ENCODE measurements around the gene MRPL48. TPM values are rescaled to one million over a fixed set of nuclear protein-coding genes. Genes with fewer than 3 reads are reported as not detected.

Gene MRPL48
- total and polyA plus RNA-seq, 7 donors = 23.8 to 35.2 (median 26.4) TPM

DNA sequence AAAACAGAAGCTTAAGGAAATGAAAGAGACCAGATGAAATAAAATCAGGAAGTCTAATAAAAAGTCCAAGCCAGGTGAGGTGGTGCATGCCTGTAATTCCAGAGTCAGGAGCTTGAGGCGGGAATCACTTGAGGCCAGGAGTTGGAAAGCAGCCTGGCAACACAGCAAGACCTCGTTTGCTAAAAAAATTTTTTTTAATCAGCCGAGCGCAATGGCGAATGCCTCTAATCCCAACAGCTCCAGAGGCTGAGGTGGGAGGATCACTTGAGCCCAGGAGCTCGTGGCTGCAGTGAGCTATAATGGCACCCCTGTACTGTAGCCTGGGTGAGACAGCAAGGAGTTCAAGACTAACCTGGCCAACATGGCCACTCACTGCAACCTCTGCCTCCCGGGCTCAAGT, 34.8 kb upstream of the MRPL48 start:
- no peak overlapping the region for H3K27ac ChIP-seq
- DNase-seq = no peak
- H3K9me3 ChIP-seq = no peaks in the 10 kb centered on the region
- H3K4me1 ChIP-seq = peaks cover 22% of the 10 kb centered on the region
- no peaks in the 10 kb centered on the region for H3K27me3 ChIP-seq (ENCODE audit: insufficient read depth in 3 of 3, low read length in 2 of 3)
- WGBS, 3 donors = 48 to 73% (median 50%) methylated on average over 7 of the region's 7 CpGs
- H3K36me3 ChIP-seq (ENCODE audit: insufficient read depth in 1 of 2, low read depth in 1 of 2) = no peaks in the 10 kb centered on the region
- intact Hi-C loops (cut with DNase I) = no loop called here
- ATAC-seq = no peak
- no peak for TF ChIP-seq CTCF (IDR thresholded peaks at IDR 0.05)
- H3K4me3 ChIP-seq = no peak overlapping the region

DNA sequence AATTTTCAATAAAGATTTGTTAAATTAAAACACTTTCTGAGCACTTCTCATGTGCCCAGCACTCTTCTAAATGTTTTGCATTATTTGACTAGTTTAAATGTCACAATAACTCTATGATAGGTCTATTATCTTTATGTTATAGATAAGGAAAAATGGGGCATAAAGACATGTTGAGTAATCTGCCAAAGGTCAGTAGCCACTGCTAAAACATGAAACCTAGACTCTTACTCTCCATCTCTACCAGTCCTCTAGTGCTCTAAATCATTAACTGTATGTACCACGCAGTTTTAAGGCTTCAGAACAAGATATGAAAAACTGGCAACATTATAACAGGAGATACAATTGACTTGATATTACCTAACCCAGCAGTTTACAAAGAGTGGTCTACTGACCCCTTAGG, 33.7 kb upstream of the MRPL48 start:
- ATAC-seq (no peak), DNase-seq (no peak)
- no peak overlapping the region for H3K4me3 ChIP-seq
- intact Hi-C loops (cut with DNase I) = no loop called here
- 96 to 100% (median 97%) methylated on average over 1 of the region's 1 CpG for WGBS, 3 donors
- TF ChIP-seq CTCF (IDR thresholded peaks at IDR 0.05) = no peak
- no peaks in the 10 kb centered on the region for H3K36me3 ChIP-seq (ENCODE audit: insufficient read depth in 1 of 2, low read depth in 1 of 2)
- H3K27me3 ChIP-seq (ENCODE audit: insufficient read depth in 3 of 3, low read length in 2 of 3) = no peaks in the 10 kb centered on the region
- peaks cover 32% of the 10 kb centered on the region for H3K4me1 ChIP-seq
- no peaks in the 10 kb centered on the region for H3K9me3 ChIP-seq
- no peak overlapping the region for H3K27ac ChIP-seq

- intact Hi-C loops (cut with DNase I) = no loop called here
- H3K4me1 ChIP-seq = peaks cover 38% of the 10 kb centered on the region
- ATAC-seq = no peak
Measured at GRCh38 chr11:73755670-73756069, 32.0 kb upstream of the MRPL48 start.

DNA sequence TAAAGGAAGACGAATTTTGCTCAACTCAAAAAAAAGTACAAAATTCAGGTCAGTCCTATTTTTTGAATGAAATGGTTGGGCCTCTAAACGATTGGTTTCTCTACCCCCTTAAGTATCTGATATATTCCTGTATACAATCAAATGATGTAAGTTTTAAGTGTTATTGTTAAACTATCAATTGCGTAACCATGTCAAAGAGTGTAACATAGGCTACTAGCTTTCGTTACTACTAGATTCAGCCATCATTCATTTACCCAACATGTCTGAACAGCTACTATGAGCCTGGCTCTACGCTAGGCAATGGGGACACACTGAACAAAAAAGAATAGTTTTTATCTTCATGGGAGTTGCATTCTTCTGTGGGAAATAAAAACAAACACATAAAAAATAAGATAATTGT, 30.1 kb upstream of the MRPL48 start:
- ATAC-seq = no peak
- Histone ChIP-seq H3K4me1 (peaks cover 25% of the 10 kb centered on the region), H3K36me3 (ENCODE audit: insufficient read depth in 1 of 2, low read depth in 1 of 2) (no peaks in the 10 kb centered on the region), H3K27ac (no peak overlapping the region), H3K9me3 (no peaks in the 10 kb centered on the region), H3K4me3 (no peak overlapping the region), H3K27me3 (ENCODE audit: insufficient read depth in 3 of 3, low read length in 2 of 3) (no peaks in the 10 kb centered on the region)
- intact Hi-C loops (cut with DNase I) = no loop called here
- DNase-seq = no peak
- 88 to 95% (median 89%) methylated on average over 5 of the region's 5 CpGs for WGBS, 3 donors
- TF ChIP-seq CTCF (IDR thresholded peaks at IDR 0.05) = no peak

More at GRCh38 chr11:73755670-73756069, 32.0 kb upstream of the MRPL48 start:
- Histone ChIP-seq H3K9me3 (no peaks in the 10 kb centered on the region), H3K4me3 (no peak overlapping the region), H3K27ac (no peak overlapping the region), H3K36me3 (ENCODE audit: insufficient read depth in 1 of 2, low read depth in 1 of 2) (no peaks in the 10 kb centered on the region), H3K27me3 (ENCODE audit: insufficient read depth in 3 of 3, low read length in 2 of 3) (no peaks in the 10 kb centered on the region)
- no peak for TF ChIP-seq CTCF (IDR thresholded peaks at IDR 0.05)
- no peak for DNase-seq

GRCh38 chr11:73758451-73758850, 29.2 kb upstream of the MRPL48 start:
- WGBS, 3 donors = 52 to 61% (median 58%) methylated on average over 1 of the region's 1 CpG
- peaks cover 20% of the 10 kb centered on the region for H3K4me1 ChIP-seq
- peak overlapping the region; percentile 97 for H3K4me3 ChIP-seq
- intact Hi-C loops (cut with DNase I) = no loop called here
- TF ChIP-seq CTCF (IDR thresholded peaks at IDR 0.05) = no peak
- no peaks in the 10 kb centered on the region for H3K9me3 ChIP-seq
- H3K36me3 ChIP-seq (ENCODE audit: insufficient read depth in 1 of 2, low read depth in 1 of 2) = no peaks in the 10 kb centered on the region
- no peaks in the 10 kb centered on the region for H3K27me3 ChIP-seq (ENCODE audit: insufficient read depth in 3 of 3, low read length in 2 of 3)
- ATAC-seq (no peak), DNase-seq (no peak)
- H3K27ac ChIP-seq = no peak overlapping the region
